GM23338 (cell line): ENCODE measurements around the gene CPB1. TPM values are rescaled to one million over a fixed set of nuclear protein-coding genes. Genes with fewer than 3 reads are reported as not detected.

ENCODE experiments used
- ATAC-seq: fragments of 200-7000 bp; cut with Tn5 transposase; 3 replicates; pipeline ENCODE4 v1.9.1; 2020
- DNase-seq: peaks from one replicate; pipeline ENCODE4 v3.0.0-alpha.2; 2015; ENCODE audit warnings: low spot score
- H2AFZ ChIP-seq: fragments of 200-600 bp; sonication (generic); 2 replicates; pipeline ENCODE4 v1.8.0; 2016; ENCODE audit warnings: antibody characterized with exemption, mild to moderate bottlenecking, moderate library complexity
- H3F3A ChIP-seq: fragments of 200-600 bp; sonication (generic); replicated peaks from 2 replicates; pipeline ENCODE4 v1.8.0; 2017; ENCODE audit warnings: antibody characterized with exemption, mixed run types, low read depth
- H3K27ac ChIP-seq: fragments of 200-600 bp; sonication (generic); 2 replicates; pipeline ENCODE4 v1.6.1; 2016; ENCODE audit warnings: low read depth
- H3K27me3 ChIP-seq: fragments of 200-600 bp; sonication (generic); 2 replicates; pipeline ENCODE4 v1.8.0; 2016; ENCODE audit warnings: mild to moderate bottlenecking, mixed run types, moderate library complexity; ENCODE audit not compliant: insufficient read depth
- H3K36me3 ChIP-seq: fragments of 200-600 bp; sonication (generic); 2 replicates; pipeline ENCODE4 v1.8.0; 2016; ENCODE audit warnings: mild to moderate bottlenecking; ENCODE audit not compliant: insufficient read depth
- H3K4me1 ChIP-seq: fragments of 200-600 bp; sonication (generic); 2 replicates; pipeline ENCODE4 v1.8.0; 2016; ENCODE audit warnings: mild to moderate bottlenecking, moderate library complexity; ENCODE audit not compliant: insufficient read depth
- H3K4me2 ChIP-seq: fragments of 200-600 bp; sonication (generic); 2 replicates; pipeline ENCODE4 v1.7.1; 2017; ENCODE audit warnings: mixed run types
- H3K4me3 ChIP-seq: fragments of 200-600 bp; sonication (generic); 2 replicates; pipeline ENCODE4 v1.6.1; 2016; ENCODE audit warnings: mixed run types
- H3K79me2 ChIP-seq: fragments of 200-600 bp; sonication (generic); replicated peaks from 2 replicates; pipeline ENCODE4 v1.8.0; 2017; ENCODE audit warnings: mild to moderate bottlenecking; ENCODE audit not compliant: insufficient read depth
- H3K9me2 ChIP-seq: fragments of 200-600 bp; sonication (generic); 2 replicates; pipeline ENCODE4 v1.8.0; 2017; ENCODE audit not compliant: insufficient read depth
- H4K20me1 ChIP-seq: fragments of 200-600 bp; sonication (generic); replicated peaks from 2 replicates; pipeline ENCODE4 v1.8.0; 2017; ENCODE audit warnings: mild to moderate bottlenecking; ENCODE audit not compliant: insufficient read depth
- H3K27ac Mint-ChIP-seq: 2 replicates; pipeline ENCODE4 v1.8.0; 2020; ENCODE audit warnings: inconsistent platforms, mild to moderate bottlenecking, moderate library complexity, mixed read lengths
- H3K27me3 Mint-ChIP-seq: 3 replicates; pipeline ENCODE4 v1.8.0; 2022; ENCODE audit warnings: low read depth, mild to moderate bottlenecking, moderate library complexity, mixed read lengths, inconsistent platforms; ENCODE audit not compliant: insufficient read depth, poor library complexity
- H3K36me3 Mint-ChIP-seq: 3 replicates; pipeline ENCODE4 v1.8.0; 2021; ENCODE audit warnings: low read depth, mild to moderate bottlenecking, inconsistent platforms, moderate library complexity, mixed read lengths
- H3K4me1 Mint-ChIP-seq: 3 replicates; pipeline ENCODE4 v1.8.0; 2020; ENCODE audit warnings: mild to moderate bottlenecking, inconsistent platforms, mixed read lengths
- H3K4me3 Mint-ChIP-seq: 3 replicates; pipeline ENCODE4 v1.8.0; 2021; ENCODE audit warnings: moderate library complexity, mild to moderate bottlenecking, inconsistent platforms, mixed read lengths
- H3K9me3 Mint-ChIP-seq: 3 replicates; pipeline ENCODE4 v1.8.0; 2020; ENCODE audit warnings: moderate library complexity, mild to moderate bottlenecking, inconsistent platforms, mixed read lengths
- CTCF ChIP-seq, 2 experiments: fragments of 200-600 bp in 1 of 2; sonication (generic) in 1 of 2; conservative IDR thresholded peaks; 2 replicates each; pipeline versions ENCODE4 v1.5.1 to v1.6.1; 2016 to 2017; ENCODE audit warnings: antibody characterized with exemption in 2 of 2, low read depth in 2 of 2, mild to moderate bottlenecking in 2 of 2, moderate library complexity in 1 of 2
- ETS1 ChIP-seq: IDR thresholded peaks from 2 replicates; pipeline ENCODE4 v1.6.1; 2016; ENCODE audit warnings: antibody characterized with exemption
- EZH2 ChIP-seq: fragments of 200-600 bp; sonication (generic); IDR thresholded peaks from one replicate; pipeline ENCODE4 v1.8.0; 2017; ENCODE audit warnings: antibody characterized with exemption, mild to moderate bottlenecking, low read depth; ENCODE audit not compliant: unreplicated experiment
- JUNB ChIP-seq: IDR thresholded peaks from one replicate; pipeline ENCODE4 v1.6.1; 2016; ENCODE audit warnings: antibody characterized with exemption; ENCODE audit not compliant: unreplicated experiment
- NANOG ChIP-seq: IDR thresholded peaks from 2 replicates; pipeline ENCODE4 v1.6.1; 2016; ENCODE audit warnings: antibody characterized with exemption, borderline replicate concordance
- REST ChIP-seq: IDR thresholded peaks from one replicate; pipeline ENCODE4 v1.6.1; 2018; ENCODE audit warnings: antibody characterized with exemption; ENCODE audit not compliant: unreplicated experiment
- ZNF114 ChIP-seq: fragments of 250-450 bp; sonication (Bioruptor Pico); IDR thresholded peaks from 2 replicates; pipeline ENCODE4 v1.5.0; 2020; ENCODE audit warnings: mild to moderate bottlenecking, moderate library complexity
- ZNF331 ChIP-seq: fragments of 250-450 bp; sonication (Bioruptor Pico); IDR thresholded peaks from 2 replicates; pipeline ENCODE4 v1.5.0; 2020; ENCODE audit warnings: low read depth, mild to moderate bottlenecking, moderate library complexity
- ZNF462 ChIP-seq: fragments of 250-450 bp; sonication (Bioruptor Pico); IDR thresholded peaks from 2 replicates; pipeline ENCODE4 v1.5.0; 2020; ENCODE audit warnings: mild to moderate bottlenecking, moderate library complexity
- polyA plus RNA-seq: library from polyadenylated mRNA; unstranded; fragments of >200 nt; fragmentation: Nextera tagmentation; extraction: Ambion mirVana; gene quantifications from 2 replicates; pipeline ENCODE4 v1.2.1, GENCODE V29; 2016
- total RNA-seq: library from RNA; depleted of rRNA; stranded (reverse); fragments of >200 nt; shearing (Covaris generic); gene quantifications from 2 replicates; pipeline ENCODE4 v1.2.3, GENCODE V29; 2014

CPB1 gene
- total and polyA plus RNA-seq, 2 experiments from 2014 or later = not detected

GRCh38 chr3:148863814-148864213 lies 36.2 kb downstream of the CPB1 start:
- no peak overlapping the region for H3K27ac ChIP-seq
- no peak overlapping the region for H3K4me3 Mint-ChIP-seq
- H3K4me1 Mint-ChIP-seq = no peaks in the 10 kb centered on the region
- H3K4me3 ChIP-seq = no peak overlapping the region
- no peaks in the 10 kb centered on the region for H3K9me2 ChIP-seq
- no peaks in the 10 kb centered on the region for H3K4me1 ChIP-seq
- H3K36me3 ChIP-seq = no peaks in the 10 kb centered on the region
- no peaks in the 10 kb centered on the region for H3K27me3 ChIP-seq
- H3K36me3 Mint-ChIP-seq = no peaks in the 10 kb centered on the region
- no peak overlapping the region for H3K4me2 ChIP-seq
- ATAC-seq (no peak), DNase-seq (no peak)
- H4K20me1 ChIP-seq = no peaks in the 10 kb centered on the region
- TF ChIP-seq REST (no peak), ZNF331 (CRISPR knock-in tag) (no peak), CTCF (conservative IDR thresholded peaks at IDR 0.05; ENCODE audit: low read depth in 2 of 2) (no peak), ZNF462 (CRISPR knock-in tag) (no peak), JUNB (no peak), NANOG (no peak), ETS1 (no peak), EZH2 (no peak), ZNF114 (CRISPR knock-in tag) (no peak)
- H3K27me3 Mint-ChIP-seq = no peaks in the 10 kb centered on the region
- H3K79me2 ChIP-seq = no peaks in the 10 kb centered on the region
- H2AFZ ChIP-seq = 0 out of 2 replicates have a peak overlapping the region, but pooled peaks have one; percentile 34
- H3K9me3 Mint-ChIP-seq = no peaks in the 10 kb centered on the region
- no peaks in the 10 kb centered on the region for H3F3A ChIP-seq
- no peak overlapping the region for H3K27ac Mint-ChIP-seq
